Ovary (tissue), 3 donors: ENCODE results near the gene BHMT2.

ENCODE experiments used
- CTCF ChIP-seq, 3 donors: fragments of 450-650 bp in 2 of 3; fragments of 200-600 bp in 1 of 3; IDR thresholded peaks; one replicate each; pipeline versions ENCODE4 v1.5.1 to v1.8.0; 2016 to 2022; ENCODE audit warnings: antibody characterized with exemption in 3 of 3, mild to moderate bottlenecking in 1 of 3
- EP300 ChIP-seq: sonication (generic); formaldehyde crosslinking; IDR thresholded peaks from one replicate; pipeline ENCODE4 v1.6.1; 2017; ENCODE audit warnings: antibody characterized with exemption
- POLR2A ChIP-seq: fragments of 450-650 bp; IDR thresholded peaks from one replicate; pipeline ENCODE4 v1.6.1; 2017; ENCODE audit warnings: antibody characterized with exemption, mild to moderate bottlenecking, moderate library complexity
- donor health status: DM: no; HTN: no; CAD: no.

DNA sequence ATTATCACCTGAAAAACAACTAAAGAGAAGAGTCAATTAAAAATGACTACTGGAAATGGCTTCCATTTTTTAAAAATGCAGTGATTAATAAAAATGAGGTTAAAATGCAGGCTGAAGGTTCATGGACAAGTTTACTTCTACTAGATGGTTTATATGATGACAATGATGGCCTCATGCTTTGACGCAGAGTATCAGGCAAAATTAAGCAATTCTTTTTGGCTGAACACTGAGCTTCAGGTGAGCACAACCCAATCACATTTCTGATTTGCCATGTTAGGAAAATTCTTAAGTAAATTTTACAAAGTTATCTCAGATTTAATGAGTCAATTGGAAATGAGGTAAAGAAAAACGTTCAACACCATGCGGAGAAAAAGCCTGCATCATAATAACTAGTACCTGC, 22.4 kb upstream of the BHMT2 start:
- TF ChIP-seq CTCF (IDR thresholded peaks at IDR 0.05), result no peak
- TF ChIP-seq POLR2A, result no peak
- no peak for TF ChIP-seq EP300
